GM12878 (cell line): ENCODE data around the gene HOXC9.
A peak's percentile ranks its signal among the peaks of the same experiment; 100 is the strongest.

ENCODE experiments used
- ATF7 ChIP-seq: fragments of 450-650 bp; IDR thresholded peaks from 2 replicates; pipeline ENCODE4 v1.6.1; 2016; ENCODE audit warnings: low read depth, mild to moderate bottlenecking
- CHD2 ChIP-seq: IDR thresholded peaks from 2 replicates; pipeline ENCODE4 v1.6.1; 2011; ENCODE audit warnings: low read depth, low read length, improper control_type of control experiment, borderline replicate concordance
- EZH2 ChIP-seq: IDR thresholded peaks from 2 replicates; pipeline ENCODE4 v1.6.1; 2012; ENCODE audit warnings: low read depth, mild to moderate bottlenecking, control low read depth, inconsistent platforms, low read length, borderline replicate concordance; ENCODE audit not compliant: control insufficient read depth
- HCFC1 ChIP-seq: fragments of 150-350 bp; IDR thresholded peaks from 2 replicates; pipeline ENCODE4 v1.6.1; 2014; ENCODE audit warnings: low read length
- NFYB ChIP-seq: IDR thresholded peaks from 2 replicates; pipeline ENCODE4 v1.6.1; 2011; ENCODE audit warnings: low read depth, mild to moderate bottlenecking, low read length, improper control_type of control experiment, moderate library complexity; ENCODE audit not compliant: insufficient read depth
- PML ChIP-seq: IDR thresholded peaks from 2 replicates; pipeline ENCODE4 v1.6.1; 2012; ENCODE audit warnings: low read length, inconsistent platforms
- POLR2A ChIP-seq: IDR thresholded peaks from 2 replicates; pipeline ENCODE4 v1.6.1; 2011; ENCODE audit warnings: low read depth, mild to moderate bottlenecking, low read length
- RAD21 ChIP-seq: IDR thresholded peaks from 2 replicates; pipeline ENCODE4 v1.6.1; 2011; ENCODE audit warnings: mild to moderate bottlenecking, low read depth, low read length, moderate library complexity; ENCODE audit not compliant: insufficient read depth
- ZBED1 ChIP-seq: IDR thresholded peaks from 2 replicates; pipeline ENCODE4 v1.6.1; 2016; ENCODE audit warnings: borderline replicate concordance
- ZNF24 ChIP-seq: fragments of 450-650 bp; IDR thresholded peaks from 2 replicates; pipeline ENCODE4 v1.6.1; 2017; ENCODE audit warnings: antibody characterized with exemption, mild to moderate bottlenecking
- TF ChIP-seq, protein P1 (sequence below), 3 experiments: IDR thresholded peaks in 2 of 3; conservative IDR thresholded peaks in 1 of 3; 2 replicates each; pipeline ENCODE4 v1.5.1; 2011; ENCODE audit warnings: low read depth in 3 of 3, low read length in 3 of 3, mild to moderate bottlenecking in 3 of 3, control low read depth in 2 of 3, moderate library complexity in 2 of 3, inconsistent platforms in 1 of 3, mixed read lengths in 1 of 3; ENCODE audit not compliant: control insufficient read depth in 2 of 3, insufficient read depth in 1 of 3; ENCODE audit errors: extremely low read depth in 1 of 3
- TF ChIP-seq, protein P2 (sequence below): IDR thresholded peaks from 2 replicates; pipeline ENCODE4 v1.6.1; 2012; ENCODE audit warnings: low read depth, low read length, improper control_type of control experiment
- TF ChIP-seq, protein P3 (sequence below): fragments of 450-650 bp; IDR thresholded peaks from 2 replicates; pipeline ENCODE4 v1.6.1; 2017; ENCODE audit warnings: mild to moderate bottlenecking, low read depth, inconsistent platforms; ENCODE audit not compliant: poor library complexity, severe bottlenecking
- TF ChIP-seq, protein P4 (sequence below): IDR thresholded peaks from 2 replicates; pipeline ENCODE4 v1.6.1; 2011; ENCODE audit warnings: low read depth, low read length, improper control_type of control experiment, borderline replicate concordance

DNA sequence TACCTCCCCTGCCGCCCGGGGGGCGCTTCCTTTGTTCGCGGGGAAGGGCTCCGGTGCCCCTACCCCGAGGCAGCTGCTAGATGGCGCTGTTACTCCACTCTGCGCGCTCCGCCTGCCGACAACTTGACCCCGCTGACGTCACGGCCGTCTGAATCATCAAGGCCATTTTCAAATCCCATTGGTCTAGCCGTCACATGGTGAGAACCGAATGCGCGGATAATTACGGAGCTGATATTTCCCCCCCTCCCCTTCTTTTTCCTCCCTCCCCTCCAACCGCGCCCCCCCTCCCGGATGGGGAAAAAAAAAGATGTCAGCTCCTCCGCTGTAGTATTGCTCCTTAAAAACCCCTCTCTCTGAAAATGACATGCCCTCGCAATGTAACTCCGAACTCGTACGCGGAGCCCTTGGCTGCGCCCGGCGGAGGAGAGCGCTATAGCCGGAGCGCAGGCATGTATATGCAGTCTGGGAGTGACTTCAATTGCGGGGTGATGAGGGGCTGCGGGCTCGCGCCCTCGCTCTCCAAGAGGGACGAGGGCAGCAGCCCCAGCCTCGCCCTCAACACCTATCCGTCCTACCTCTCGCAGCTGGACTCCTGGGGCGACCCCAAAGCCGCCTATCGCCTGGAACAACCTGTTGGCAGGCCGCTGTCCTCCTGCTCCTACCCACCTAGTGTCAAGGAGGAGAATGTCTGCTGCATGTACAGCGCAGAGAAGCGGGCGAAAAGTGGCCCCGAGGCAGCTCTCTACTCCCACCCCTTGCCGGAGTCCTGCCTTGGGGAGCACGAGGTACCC lies 14.9 kb upstream of the HOXC9 start, which contains the start of gene HOXC10:
- TF ChIP-seq PML (no peak), ZBED1 (no peak), ZNF24 (no peak), RAD21 (peak; percentile 77), NFYB (no peak), HCFC1 (no peak; the same call in 1 of the 2 replicates), POLR2A (no peak), ATF7 (peak; percentile 85), EZH2 (no peak), CHD2 (no peak)
- TF ChIP-seq, protein P1, sequence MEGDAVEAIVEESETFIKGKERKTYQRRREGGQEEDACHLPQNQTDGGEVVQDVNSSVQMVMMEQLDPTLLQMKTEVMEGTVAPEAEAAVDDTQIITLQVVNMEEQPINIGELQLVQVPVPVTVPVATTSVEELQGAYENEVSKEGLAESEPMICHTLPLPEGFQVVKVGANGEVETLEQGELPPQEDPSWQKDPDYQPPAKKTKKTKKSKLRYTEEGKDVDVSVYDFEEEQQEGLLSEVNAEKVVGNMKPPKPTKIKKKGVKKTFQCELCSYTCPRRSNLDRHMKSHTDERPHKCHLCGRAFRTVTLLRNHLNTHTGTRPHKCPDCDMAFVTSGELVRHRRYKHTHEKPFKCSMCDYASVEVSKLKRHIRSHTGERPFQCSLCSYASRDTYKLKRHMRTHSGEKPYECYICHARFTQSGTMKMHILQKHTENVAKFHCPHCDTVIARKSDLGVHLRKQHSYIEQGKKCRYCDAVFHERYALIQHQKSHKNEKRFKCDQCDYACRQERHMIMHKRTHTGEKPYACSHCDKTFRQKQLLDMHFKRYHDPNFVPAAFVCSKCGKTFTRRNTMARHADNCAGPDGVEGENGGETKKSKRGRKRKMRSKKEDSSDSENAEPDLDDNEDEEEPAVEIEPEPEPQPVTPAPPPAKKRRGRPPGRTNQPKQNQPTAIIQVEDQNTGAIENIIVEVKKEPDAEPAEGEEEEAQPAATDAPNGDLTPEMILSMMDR (IDR thresholded peaks at IDR 0.05 in 2 of 3, conservative IDR thresholded peaks at IDR 0.05 in 1 of 3; ENCODE audit: control insufficient read depth in 2 of 3, extremely low read depth in 1 of 3, insufficient read depth in 1 of 3, low read depth in 3 of 3, low read length in 3 of 3): peak; percentile 67 to 93 (median 86)
- TF ChIP-seq, protein P2, sequence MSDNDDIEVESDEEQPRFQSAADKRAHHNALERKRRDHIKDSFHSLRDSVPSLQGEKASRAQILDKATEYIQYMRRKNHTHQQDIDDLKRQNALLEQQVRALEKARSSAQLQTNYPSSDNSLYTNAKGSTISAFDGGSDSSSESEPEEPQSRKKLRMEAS: peak; percentile 44; the same call in 1 of the 2 replicates
- TF ChIP-seq, protein P3, sequence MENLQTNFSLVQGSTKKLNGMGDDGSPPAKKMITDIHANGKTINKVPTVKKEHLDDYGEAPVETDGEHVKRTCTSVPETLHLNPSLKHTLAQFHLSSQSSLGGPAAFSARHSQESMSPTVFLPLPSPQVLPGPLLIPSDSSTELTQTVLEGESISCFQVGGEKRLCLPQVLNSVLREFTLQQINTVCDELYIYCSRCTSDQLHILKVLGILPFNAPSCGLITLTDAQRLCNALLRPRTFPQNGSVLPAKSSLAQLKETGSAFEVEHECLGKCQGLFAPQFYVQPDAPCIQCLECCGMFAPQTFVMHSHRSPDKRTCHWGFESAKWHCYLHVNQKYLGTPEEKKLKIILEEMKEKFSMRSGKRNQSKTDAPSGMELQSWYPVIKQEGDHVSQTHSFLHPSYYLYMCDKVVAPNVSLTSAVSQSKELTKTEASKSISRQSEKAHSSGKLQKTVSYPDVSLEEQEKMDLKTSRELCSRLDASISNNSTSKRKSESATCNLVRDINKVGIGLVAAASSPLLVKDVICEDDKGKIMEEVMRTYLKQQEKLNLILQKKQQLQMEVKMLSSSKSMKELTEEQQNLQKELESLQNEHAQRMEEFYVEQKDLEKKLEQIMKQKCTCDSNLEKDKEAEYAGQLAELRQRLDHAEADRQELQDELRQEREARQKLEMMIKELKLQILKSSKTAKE: no peak
- TF ChIP-seq, protein P4, sequence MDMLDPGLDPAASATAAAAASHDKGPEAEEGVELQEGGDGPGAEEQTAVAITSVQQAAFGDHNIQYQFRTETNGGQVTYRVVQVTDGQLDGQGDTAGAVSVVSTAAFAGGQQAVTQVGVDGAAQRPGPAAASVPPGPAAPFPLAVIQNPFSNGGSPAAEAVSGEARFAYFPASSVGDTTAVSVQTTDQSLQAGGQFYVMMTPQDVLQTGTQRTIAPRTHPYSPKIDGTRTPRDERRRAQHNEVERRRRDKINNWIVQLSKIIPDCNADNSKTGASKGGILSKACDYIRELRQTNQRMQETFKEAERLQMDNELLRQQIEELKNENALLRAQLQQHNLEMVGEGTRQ: peak; percentile 65
